HG02938 (cell line): ENCODE data around the gene CHCHD6.

Experiments used
- ATAC-seq: cut with Tn5 transposase; IDR thresholded peaks from one replicate; pipeline ENCODE4 v1.9.1; 2021; ENCODE audit warnings: mild to moderate bottlenecking, moderate library complexity; ENCODE audit not compliant: unreplicated experiment

Gene CHCHD6

DNA sequence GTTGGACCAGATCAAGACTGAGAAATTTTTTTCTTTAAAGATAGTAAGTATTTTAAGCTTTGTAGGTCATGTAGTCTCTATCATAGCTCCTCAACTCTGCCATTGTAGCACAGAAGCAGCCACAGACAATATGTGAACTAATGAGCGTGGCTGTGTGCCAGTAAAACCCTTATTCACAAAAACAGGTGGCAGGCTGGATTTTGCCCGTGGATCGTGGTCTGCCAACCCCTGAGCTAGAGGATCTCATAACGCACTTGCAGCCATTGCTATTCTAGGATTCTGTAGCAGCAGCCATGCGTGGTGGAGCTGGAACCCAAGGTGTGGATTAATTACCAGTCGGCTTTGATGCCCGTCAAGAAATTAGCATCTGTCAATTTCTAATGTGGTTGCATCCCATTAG lies 210.2 kb downstream of the CHCHD6 start:
- ATAC-seq, result no peak

DNA sequence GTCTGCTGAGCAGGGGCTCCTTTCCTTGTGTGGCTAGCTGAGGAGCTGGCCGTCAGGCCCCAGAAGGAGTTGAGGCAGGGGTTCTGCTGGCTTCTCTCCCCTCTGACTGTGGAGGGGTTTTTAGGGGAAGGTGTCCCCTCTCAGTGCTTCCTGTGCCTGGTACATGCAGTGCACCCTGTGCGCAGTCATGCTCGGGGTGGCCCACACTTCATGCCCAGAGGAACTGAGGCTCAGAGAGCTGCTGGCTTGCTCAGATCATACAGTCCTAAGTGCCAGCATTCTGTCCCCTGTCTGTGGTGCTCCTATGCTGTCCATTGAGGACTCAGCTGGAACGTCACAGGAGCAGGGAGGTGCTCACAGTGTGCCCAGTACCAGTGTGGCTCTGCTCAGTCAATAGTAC lies 211.0 kb downstream of the CHCHD6 start:
- ATAC-seq, result no peak

GRCh38 chr3:126916546-126916945 lies 212.5 kb downstream of the CHCHD6 start:
- ATAC-seq, result no peak

- ATAC-seq, result no peak
These were observed 213.3 kb downstream of the CHCHD6 start for GRCh38 chr3:126917232-126917804.

DNA sequence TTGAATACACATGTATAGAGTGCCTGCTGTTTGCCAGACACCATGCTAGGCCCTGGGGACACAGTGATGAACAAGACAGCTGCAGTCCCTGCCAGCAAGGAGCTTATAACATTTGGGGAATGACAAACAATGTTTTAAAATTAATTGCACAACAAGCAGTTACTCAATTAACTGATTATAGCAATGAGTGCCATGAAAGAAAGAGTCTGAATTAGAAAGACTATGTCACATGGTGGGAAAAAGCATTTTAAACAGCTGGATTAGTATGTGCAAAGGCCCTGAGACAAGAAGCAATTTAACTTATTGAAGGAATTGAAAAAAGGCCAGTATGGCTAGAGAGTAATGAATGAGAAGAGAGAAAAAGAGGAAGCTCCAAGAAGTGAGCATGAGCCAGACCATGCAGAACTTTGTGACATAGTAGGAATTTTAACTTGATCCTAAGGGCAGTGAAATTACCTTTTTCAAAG lies 214.3 kb downstream of the CHCHD6 start:
- ATAC-seq, result no peak

DNA sequence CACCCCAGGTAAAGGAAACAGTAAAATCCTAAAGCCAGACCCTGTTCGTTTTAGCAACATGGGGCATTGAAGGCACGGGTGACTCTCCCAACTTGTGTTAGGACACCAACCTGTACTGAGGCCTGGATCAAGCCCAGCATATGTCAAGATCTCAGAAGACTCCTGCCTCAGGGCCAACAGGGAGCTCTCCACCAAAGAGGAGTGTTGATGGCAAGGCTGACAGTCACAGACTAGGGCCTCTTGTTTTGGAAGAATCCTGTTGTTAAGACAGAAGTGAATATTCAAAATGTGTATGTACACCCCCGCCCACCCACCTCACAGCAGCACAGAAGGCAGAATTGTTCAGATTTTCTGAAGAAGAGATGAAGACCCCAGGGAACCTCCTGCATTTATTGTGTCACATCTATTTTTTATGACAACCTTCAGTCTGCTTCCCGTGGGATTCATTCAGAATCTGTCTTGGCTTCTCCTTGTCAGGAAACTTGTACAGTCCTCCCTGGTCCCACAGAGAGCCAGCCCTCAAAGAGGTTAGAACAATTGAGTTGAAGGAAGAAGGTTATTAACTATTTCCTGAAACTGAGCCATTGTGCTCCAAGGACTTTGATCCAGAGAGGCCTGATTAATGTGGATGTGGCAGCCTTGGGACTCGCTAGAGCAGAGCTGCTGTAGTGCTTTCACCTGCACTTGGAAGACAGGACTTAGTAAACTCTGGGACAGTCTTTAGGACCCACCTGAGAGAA lies 217.2 kb downstream of the CHCHD6 start:
- no peak for ATAC-seq

GRCh38 chr3:126922466-126922865 lies 218.4 kb downstream of the CHCHD6 start:
- ATAC-seq, result no peak

- ATAC-seq, result no peak
These were observed 219.4 kb downstream of the CHCHD6 start for GRCh38 chr3:126923423-126923822.

- no peak for ATAC-seq
These were observed 219.9 kb downstream of the CHCHD6 start for GRCh38 chr3:126923895-126924294.

GRCh38 chr3:126924458-126924857 lies 220.4 kb downstream of the CHCHD6 start:
- ATAC-seq, result no peak

GRCh38 chr3:126925411-126926171 lies 221.6 kb downstream of the CHCHD6 start:
- ATAC-seq, result no peak

DNA sequence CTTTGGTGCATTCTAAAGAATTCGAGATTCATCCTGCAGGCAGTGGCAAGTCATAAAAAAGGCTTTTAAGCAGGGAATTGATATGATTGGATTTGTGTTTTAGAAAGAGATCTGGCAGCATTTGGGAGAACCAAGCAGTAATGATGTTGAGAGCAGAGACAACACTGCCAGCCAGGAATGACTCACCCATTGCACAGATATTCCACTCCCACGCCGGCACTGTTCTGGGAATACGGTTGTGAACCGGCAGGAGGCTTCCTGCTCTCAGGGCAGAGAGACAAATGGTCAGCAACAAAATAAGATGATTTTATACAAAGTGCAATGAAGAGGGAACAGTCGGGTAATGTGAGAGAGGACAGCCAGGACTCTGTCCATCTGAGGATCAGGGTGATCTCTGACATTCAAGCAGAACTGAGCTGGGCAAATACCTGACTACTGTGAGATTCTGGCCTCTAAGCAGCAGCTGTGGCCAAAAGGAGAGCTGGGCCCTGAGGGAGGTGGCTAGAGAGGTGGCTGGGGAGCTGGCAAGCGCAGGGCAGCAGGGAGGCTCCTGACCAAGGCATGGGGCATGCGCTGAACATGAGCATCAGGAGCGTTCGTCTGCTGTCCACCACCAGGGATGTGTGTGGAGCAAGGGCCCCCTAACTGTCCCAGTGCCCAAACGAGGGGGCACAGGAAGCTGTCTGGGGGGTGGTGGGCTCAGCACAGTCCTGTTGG lies 222.8 kb downstream of the CHCHD6 start:
- ATAC-seq, result no peak

DNA sequence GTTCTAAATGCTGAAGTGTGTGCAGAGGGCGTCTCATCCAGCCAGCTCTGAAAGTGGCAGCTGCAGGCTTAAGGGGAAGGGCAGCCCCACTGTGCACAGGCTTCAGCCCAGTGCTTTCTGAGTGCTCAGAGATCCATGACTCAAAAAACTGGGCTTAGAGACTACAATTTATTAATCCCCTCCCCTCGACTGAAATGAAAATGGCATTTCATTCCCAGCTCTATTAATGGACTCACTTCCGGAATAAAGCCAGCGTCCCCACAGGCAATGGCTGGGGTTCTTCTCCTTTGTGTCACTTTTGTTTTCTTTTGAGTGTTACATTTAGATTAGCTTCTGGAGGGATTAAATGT lies 223.3 kb downstream of the CHCHD6 start:
- no peak for ATAC-seq

- ATAC-seq, result no peak
These were observed 223.8 kb downstream of the CHCHD6 start for GRCh38 chr3:126927846-126928245.

DNA sequence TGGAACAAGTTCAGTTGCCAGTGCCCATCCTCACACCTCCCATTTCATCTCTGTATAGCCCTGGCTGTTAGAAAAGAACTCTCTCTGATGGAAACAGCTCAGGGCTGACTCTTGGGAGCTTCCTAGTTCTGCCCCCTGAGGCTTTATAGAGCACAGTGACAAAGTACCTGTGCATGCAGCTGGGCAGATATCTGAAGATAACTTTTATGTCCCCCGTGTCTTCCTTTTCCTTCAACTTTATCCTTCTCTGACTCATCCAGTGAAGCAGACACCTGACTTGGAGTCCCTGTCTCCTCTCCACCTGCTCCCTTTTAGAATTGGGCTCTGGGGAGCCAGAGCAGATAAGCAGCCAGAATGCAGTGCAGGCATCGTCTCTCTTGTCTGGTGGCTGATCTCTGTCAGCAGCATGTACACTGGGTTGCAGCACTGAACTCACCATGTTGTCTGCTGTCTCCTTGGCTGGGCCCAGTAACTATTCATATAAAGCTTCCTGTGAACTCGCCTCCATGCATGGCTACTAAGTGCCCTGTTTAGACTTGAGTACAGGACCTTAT lies 225.0 kb downstream of the CHCHD6 start:
- no peak for ATAC-seq

- ATAC-seq, result no peak
These were observed 227.0 kb downstream of the CHCHD6 start for GRCh38 chr3:126930936-126931600.

GRCh38 chr3:126931806-126932187 lies 227.8 kb downstream of the CHCHD6 start:
- ATAC-seq, result no peak

DNA sequence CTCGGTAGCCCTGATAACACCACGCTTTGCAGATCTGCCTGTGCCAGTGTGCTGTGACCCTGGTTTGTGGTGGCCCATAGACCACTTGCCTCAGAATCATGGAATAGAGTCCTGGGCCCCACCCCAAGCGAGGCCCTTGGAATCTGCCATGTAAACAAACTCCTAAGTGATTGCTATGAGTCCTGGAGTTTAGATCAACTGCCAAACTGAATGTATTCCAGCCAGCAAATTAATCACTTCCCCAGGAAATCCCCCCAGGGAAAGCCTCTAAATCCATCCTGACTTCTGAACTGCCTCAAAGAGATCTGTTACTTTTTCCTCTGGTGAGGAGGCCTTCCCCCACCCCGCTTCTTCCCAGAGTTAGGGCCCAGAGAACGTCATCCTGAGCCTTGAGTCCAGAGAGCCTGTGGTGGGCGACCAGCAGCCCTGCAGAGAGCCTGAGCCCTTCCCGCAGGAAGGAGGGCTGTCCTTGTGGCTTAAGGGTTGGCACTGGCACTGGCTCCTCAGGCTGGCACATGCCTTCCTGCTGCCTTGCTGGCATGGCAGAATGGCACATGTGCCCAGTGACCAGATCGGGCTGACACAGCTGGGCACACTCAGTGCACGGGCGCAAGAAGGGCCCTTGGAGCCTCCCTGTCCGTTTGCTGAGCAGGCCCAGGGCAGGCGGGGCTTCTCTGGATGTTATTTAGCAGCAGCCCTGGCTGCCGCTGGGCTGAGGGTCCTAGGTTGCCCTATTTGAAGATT lies 228.3 kb downstream of the CHCHD6 start:
- no peak for ATAC-seq

- no peak for ATAC-seq
These were observed 230.0 kb downstream of the CHCHD6 start for GRCh38 chr3:126934031-126934531.

DNA sequence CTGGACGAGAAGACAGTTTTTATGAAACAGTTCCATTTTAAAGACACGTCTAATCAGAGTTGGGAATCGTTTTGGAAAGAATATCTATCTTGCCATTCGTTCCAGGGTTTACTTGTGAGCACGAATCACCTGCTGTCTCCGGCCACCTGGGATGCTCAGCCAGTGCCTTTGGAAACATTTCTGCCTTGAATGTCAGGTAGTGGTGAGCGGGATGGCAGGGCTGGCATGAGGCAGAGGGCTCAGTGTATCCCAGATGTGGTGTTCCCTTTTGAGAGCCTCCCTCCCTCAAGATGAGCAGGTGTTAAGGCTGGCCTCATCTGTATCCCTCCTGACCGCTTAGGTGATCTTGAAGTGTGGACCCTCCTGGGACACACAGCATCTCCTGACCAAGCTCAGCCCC lies 231.0 kb downstream of the CHCHD6 start:
- no peak for ATAC-seq
